Activated naive CD8-positive, alpha-beta T cell treated with anti-CD3 and anti-CD28 coated beads, Interleukin-2, amount 50 U/mL, for 24 hours (primary cell): ENCODE data around the gene TLN1.

ENCODE experiments used
- ATAC-seq: fragments of 150-1000 bp; cut with Tn5 transposase; one replicate; pipeline ENCODE4 v1.10.0; 2021
- DNase-seq: peaks from one replicate; pipeline ENCODE4 v3.0.0; 2021
- H3K27ac Mint-ChIP-seq: one replicate; pipeline ENCODE4 v1.8.0; 2021; ENCODE audit warnings: mild to moderate bottlenecking, mixed read lengths
- H3K27me3 Mint-ChIP-seq: one replicate; pipeline ENCODE4 v1.8.0; 2021; ENCODE audit warnings: mixed read lengths
- H3K36me3 Mint-ChIP-seq: one replicate; pipeline ENCODE4 v1.8.0; 2021; ENCODE audit warnings: low read depth, mixed read lengths
- H3K4me1 Mint-ChIP-seq: one replicate; pipeline ENCODE4 v1.8.0; 2021; ENCODE audit warnings: mixed read lengths
- H3K4me3 Mint-ChIP-seq: one replicate; pipeline ENCODE4 v1.8.0; 2021; ENCODE audit warnings: mild to moderate bottlenecking, moderate library complexity, mixed read lengths
- H3K9me3 Mint-ChIP-seq: one replicate; pipeline ENCODE4 v1.8.0; 2021; ENCODE audit warnings: mixed read lengths

Gene TLN1

DNA sequence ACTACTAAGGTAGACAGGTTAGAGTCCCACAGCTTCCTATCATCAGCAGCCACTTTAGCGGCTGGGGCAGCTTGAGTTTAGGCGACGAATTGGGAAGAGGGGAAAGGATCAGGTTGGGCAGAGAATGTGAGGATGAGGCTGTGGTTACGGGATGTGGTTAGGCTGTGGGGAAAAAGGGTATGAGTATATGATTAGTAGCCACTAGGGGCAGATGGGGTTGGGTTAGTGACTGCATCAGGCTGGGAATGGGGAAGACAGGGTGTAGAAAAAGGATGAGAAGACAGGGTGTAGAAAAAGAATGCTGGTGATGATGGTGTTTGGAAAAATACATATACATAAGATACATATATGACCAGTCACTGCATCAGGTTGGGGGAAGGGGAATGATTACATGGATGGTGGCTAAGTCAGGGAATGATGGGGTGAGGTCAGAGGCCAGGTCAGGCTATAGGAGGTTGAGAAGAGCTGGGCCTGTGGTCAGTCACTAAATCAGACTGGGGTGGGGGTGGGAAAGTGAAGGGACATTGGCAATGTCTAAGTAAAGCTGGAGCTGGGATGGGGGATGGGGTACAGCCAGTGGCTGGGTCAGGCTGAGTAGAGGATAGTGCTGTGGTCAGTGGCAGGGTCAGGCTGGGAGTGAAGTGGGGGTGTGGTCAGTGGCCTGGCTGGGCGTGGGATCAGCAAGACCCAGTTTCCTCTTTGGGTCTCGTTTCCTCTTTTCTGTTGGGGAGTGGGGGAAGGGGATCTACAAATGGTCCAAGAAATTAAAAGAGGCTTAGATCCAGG, 2.1 kb downstream of the TLN1 start:
- ATAC-seq (no peak), DNase-seq (peak; percentile 39)
- Mint-ChIP-seq H3K27me3 (no peaks in the 10 kb centered on the region), H3K36me3 (peaks cover 16% of the 10 kb centered on the region), H3K9me3 (no peaks in the 10 kb centered on the region), H3K4me1 (peaks cover 17% of the 10 kb centered on the region), H3K27ac (no peak overlapping the region), H3K4me3 (no peak overlapping the region)

DNA sequence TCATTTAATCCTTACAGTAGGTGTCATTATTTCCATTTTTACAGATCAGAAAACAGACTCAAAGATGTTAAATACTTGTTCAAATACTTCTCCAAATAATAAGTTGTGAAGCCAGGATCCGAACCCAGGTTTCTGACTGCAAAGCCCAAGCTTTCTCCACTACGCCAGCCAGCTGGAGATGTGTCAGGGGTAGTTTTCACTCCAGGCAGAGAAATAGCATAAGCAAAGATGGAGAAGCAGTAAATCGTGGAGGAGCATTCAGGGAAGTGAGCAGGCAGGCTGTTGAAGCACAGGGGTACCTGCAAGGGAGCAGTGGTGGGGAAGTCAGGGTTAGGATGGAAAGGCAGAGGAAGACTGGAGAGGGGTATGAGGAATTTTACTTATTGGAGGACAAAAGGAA, 2.9 kb downstream of the TLN1 start:
- Mint-ChIP-seq H3K9me3 (no peaks in the 10 kb centered on the region), H3K27ac (no peak overlapping the region), H3K4me1 (peaks cover 13% of the 10 kb centered on the region), H3K4me3 (no peak overlapping the region), H3K36me3 (peaks cover 17% of the 10 kb centered on the region), H3K27me3 (no peaks in the 10 kb centered on the region)
- ATAC-seq, result no peak
- DNase-seq, result no peak

DNA sequence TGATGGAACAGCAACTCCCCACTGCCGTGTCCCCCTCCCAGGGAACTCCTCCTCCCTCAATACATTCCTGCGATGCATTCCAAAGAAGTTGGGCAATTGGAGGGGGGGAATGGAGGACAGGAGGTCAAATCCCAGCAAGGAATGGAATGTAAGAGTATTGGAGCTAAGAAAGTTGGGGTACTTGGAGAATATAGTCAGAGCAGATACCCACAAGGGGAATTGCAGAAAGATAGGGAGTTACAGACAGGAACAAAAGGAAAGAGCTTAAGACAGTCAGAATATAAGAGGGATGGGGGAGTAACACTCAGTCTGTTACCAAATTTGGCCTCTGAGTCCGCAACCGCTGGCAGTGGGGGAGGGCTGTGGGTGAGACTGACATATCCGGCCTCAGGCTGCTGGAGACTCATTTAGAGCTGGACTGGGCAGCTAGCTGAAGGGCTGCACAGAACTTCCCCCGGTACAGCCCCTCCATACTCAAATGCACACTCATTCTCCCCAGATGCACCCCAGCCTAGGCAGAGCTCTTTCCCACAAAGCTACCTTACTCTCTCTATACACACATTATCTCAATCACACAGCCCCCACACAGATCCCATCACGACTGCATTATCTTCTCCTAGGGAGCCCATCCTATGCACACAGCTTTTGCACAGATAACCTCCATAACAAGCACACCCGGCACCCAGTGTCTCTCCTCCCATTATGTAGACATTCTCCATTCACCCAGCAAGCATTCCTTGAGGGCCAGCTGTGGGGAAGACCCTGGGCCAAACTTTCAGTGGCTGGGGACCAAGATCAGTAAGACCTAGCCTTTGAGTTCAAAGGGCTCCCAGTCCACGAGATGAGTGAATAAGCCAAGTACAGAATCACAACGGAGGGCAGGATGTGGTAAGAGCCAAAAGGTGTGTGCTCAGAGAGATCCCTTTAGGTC, 3.7 kb downstream of the TLN1 start:
- no peaks in the 10 kb centered on the region for H3K9me3 Mint-ChIP-seq
- H3K36me3 Mint-ChIP-seq, result peaks cover 16% of the 10 kb centered on the region
- no peak overlapping the region for H3K4me3 Mint-ChIP-seq
- peak; percentile 61 for DNase-seq
- H3K27me3 Mint-ChIP-seq, result no peaks in the 10 kb centered on the region
- H3K4me1 Mint-ChIP-seq, result peaks cover 5% of the 10 kb centered on the region
- H3K27ac Mint-ChIP-seq, result no peak overlapping the region
- peak; percentile 11 for ATAC-seq

DNA sequence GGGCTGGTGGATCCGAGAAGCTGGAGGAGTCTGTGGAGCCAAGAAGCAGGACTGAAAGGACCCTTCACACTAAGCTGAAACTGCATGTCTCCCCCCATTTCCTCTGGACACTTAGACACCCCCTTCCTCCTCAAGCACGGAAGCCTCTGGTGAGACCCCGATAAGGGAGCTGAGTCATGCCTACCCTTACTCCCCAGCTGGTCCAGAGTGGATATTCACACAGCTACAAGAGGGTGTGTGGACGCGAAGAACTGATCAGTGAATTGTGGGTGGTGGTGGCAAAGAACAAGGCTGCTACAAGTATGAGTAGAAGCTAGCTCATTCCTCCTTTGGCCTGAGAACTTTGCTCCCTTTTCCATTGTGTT, 4.3 kb downstream of the TLN1 start:
- DNase-seq (no peak), ATAC-seq (no peak)
- H3K9me3 Mint-ChIP-seq, result no peaks in the 10 kb centered on the region
- H3K27ac Mint-ChIP-seq, result no peak overlapping the region
- H3K36me3 Mint-ChIP-seq, result peaks cover 19% of the 10 kb centered on the region
- H3K4me3 Mint-ChIP-seq, result no peak overlapping the region
- H3K4me1 Mint-ChIP-seq, result no peaks in the 10 kb centered on the region
- H3K27me3 Mint-ChIP-seq, result no peaks in the 10 kb centered on the region

DNA sequence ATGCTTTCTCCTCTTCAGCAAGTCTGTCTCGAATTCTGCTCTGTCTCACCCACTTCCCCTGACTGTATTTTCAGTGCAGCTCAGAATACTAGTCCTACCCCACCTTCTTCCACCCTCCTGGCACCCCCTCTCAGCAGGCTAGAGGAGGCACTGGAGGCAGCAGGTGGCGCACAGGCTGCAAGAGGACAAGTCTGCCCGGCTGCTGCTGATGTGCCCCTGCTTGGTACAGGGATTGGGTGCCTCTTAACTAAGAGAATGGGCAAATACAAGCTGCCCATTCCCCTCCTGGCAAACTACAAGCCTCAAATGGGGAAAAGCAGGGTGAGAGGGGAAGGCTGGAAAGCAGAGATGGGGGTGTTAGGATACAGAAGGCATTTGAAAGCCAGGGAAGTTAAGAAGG, 5.1 kb downstream of the TLN1 start:
- H3K4me3 Mint-ChIP-seq, result peak overlapping the region; percentile 56
- H3K27me3 Mint-ChIP-seq, result no peaks in the 10 kb centered on the region
- peaks cover 25% of the 10 kb centered on the region for H3K36me3 Mint-ChIP-seq
- H3K4me1 Mint-ChIP-seq, result no peaks in the 10 kb centered on the region
- H3K27ac Mint-ChIP-seq, result peak overlapping the region; percentile 36
- ATAC-seq (peak; percentile 9), DNase-seq (peak; percentile 22)
- no peaks in the 10 kb centered on the region for H3K9me3 Mint-ChIP-seq

DNA sequence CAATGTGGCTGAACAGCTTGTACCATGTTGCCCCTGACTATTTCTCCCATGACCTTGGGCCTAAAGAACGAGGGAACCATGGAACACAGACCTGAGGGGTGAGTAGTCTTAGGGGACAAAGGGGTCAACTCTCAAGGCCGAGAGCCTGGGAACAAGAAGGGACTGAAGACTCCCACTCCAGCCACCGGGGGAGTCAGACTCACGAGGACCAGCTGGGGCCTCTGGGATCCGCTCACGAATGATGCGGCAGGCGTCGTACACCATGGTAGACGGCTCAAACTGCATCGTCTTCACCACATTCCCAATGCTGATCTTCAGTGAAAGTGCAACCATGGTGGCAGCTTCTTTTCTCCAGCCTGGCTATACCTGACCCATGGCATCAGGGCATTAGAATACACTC, 6.6 kb downstream of the TLN1 start:
- no peak for DNase-seq
- H3K9me3 Mint-ChIP-seq, result no peaks in the 10 kb centered on the region
- no peak for ATAC-seq
- H3K36me3 Mint-ChIP-seq, result peaks cover 34% of the 10 kb centered on the region
- H3K27me3 Mint-ChIP-seq, result no peaks in the 10 kb centered on the region
- H3K4me1 Mint-ChIP-seq, result no peaks in the 10 kb centered on the region
- H3K27ac Mint-ChIP-seq, result no peak overlapping the region
- H3K4me3 Mint-ChIP-seq, result no peak overlapping the region

DNA sequence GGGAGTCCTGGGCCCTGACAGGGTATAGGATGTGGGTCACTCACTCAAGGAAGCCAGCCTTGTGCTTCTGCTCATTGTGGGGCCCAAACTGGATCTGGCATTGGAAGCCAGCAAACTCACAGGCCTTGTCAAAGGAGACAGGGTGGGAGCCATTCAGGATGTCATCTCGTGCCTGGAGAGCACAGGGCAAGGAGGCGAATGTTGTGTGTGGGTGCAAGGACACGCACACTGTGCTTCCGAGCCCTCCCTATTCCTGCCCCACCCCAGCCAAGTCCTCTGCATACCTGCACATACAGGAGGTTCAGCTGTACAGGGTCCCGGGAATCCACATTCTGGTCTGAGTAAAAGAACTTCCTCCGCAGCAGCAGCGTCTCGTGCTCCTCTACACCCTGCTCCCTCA, 8.1 kb downstream of the TLN1 start:
- DNase-seq (no peak), ATAC-seq (no peak)
- peaks cover 5% of the 10 kb centered on the region for H3K4me1 Mint-ChIP-seq
- H3K4me3 Mint-ChIP-seq, result no peak overlapping the region
- H3K36me3 Mint-ChIP-seq, result peaks cover 42% of the 10 kb centered on the region
- no peak overlapping the region for H3K27ac Mint-ChIP-seq
- H3K27me3 Mint-ChIP-seq, result no peaks in the 10 kb centered on the region
- no peaks in the 10 kb centered on the region for H3K9me3 Mint-ChIP-seq

DNA sequence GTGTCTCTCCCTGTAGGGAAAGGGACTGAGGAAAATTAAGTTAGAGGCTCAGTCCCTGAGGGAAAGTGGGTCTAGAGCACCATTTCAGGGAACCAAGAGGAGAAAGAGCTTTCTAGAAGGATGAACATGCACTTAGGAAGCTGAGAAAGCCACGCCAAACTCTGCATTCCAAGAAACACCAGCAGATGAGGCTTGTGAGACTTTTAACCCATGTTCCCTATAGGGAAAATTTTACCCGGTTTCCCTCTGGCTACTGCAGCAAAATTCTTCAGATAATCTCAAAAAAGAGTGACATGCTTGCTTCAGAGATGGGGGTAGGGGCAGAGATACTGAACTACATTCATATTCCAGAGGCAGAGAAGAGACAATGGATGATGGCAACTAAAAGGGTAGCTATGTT, 8.6 kb downstream of the TLN1 start:
- no peaks in the 10 kb centered on the region for H3K9me3 Mint-ChIP-seq
- H3K27me3 Mint-ChIP-seq, result no peaks in the 10 kb centered on the region
- no peak overlapping the region for H3K27ac Mint-ChIP-seq
- DNase-seq (no peak), ATAC-seq (no peak)
- H3K4me1 Mint-ChIP-seq, result peaks cover 5% of the 10 kb centered on the region
- H3K36me3 Mint-ChIP-seq, result peaks cover 44% of the 10 kb centered on the region
- H3K4me3 Mint-ChIP-seq, result no peak overlapping the region

DNA sequence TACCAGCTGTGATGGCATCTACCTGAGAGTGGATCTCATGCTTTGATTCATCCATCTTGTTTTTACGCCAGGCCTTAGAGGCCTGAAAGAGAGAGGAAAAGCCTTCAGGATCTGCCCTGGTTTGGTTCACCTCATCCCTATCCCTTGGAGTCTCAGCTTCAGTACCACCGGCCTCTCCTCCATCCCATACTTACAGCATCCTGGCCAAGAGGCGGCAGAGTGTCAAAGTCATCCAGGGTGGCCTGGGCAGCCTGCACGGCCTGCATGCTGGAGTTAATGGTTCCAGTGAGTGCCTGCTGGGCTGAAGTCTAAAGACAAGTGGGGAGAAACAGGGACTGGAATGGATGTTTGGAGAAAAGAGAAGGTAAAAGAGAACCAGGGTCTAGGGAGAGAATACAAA, 12.4 kb downstream of the TLN1 start:
- H3K9me3 Mint-ChIP-seq, result no peaks in the 10 kb centered on the region
- no peak overlapping the region for H3K4me3 Mint-ChIP-seq
- peaks cover 60% of the 10 kb centered on the region for H3K36me3 Mint-ChIP-seq
- DNase-seq (no peak), ATAC-seq (no peak)
- no peak overlapping the region for H3K27ac Mint-ChIP-seq
- H3K4me1 Mint-ChIP-seq, result peaks cover 5% of the 10 kb centered on the region
- H3K27me3 Mint-ChIP-seq, result no peaks in the 10 kb centered on the region

DNA sequence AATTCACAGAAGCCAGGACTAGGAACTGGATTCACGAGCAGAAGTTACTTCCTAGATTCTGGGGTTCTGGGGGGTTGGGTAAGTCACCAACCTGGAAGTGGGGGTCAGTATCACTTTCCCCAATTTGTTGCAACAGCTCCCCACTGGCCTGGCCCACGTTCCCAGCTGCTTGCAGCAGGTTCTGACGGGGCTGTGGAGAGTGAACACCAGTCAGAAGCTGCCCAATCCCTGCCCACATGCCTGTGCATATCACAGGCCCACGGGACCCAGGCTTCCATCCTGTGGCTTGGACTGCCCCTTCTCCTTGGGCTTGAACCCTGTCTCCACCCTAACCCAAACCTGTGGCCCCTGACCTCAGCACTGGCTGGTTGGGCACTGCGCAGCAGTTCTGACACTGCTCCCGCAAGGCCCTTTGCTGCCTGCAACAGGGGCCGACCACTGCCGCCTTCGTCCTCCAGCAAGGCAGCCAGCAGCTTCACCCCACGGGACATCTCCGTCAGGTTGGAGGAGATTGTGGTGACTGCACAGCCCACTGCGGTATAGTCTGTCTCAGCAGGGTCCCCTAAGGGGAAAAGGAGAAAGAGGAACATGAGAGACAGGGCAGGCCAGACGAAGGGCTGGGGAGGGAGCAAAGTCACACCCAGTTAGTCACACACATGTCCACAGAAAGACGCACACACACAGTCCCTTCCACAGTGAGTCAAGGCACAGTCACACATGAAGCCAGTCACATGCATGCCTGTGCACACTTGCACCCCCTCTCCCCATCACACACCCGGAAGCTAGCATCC, 13.1 kb downstream of the TLN1 start:
- Mint-ChIP-seq H3K9me3 (no peaks in the 10 kb centered on the region), H3K4me1 (peaks cover 5% of the 10 kb centered on the region), H3K27ac (no peak overlapping the region), H3K4me3 (no peak overlapping the region), H3K27me3 (no peaks in the 10 kb centered on the region), H3K36me3 (peaks cover 62% of the 10 kb centered on the region)
- DNase-seq (no peak), ATAC-seq (no peak)

DNA sequence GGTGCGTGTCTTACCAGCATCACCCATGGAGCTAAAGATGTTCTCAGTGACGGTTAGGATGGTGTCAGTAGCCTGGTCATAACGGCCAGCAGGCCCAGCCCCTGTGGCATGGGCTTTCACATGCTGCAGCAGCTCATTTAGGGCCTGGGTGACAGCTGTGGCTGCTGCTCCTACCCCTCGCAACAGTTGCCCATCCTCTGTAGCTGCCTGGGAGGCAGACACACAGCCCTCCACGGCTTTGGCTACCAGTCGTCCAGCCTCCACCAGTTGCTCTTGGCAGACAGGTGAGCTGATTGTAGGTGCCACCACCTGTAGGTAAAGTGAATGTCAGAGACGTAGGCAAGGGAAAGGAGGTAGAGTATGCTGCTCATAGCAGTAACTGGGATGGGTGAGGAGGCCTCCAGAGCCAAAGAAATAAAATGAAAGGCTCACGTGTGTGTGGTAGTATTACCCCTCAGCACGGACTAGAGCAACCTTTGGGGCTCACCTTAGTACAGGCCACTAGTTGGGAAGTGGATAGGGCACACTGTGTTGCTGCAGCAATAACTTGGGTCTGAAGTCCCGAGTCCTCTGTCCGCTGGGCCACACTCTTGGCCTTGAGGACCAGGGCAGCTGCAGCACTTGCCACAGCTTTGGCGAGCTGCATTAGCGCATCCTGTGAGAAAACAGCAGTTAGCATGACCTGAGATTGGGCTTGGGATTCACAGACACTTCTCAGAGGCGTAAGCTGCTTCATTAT, 14.7 kb downstream of the TLN1 start:
- ATAC-seq (no peak), DNase-seq (no peak)
- Mint-ChIP-seq H3K4me1 (peaks cover 5% of the 10 kb centered on the region), H3K4me3 (no peak overlapping the region), H3K27ac (no peak overlapping the region), H3K9me3 (no peaks in the 10 kb centered on the region), H3K27me3 (no peaks in the 10 kb centered on the region), H3K36me3 (peaks cover 62% of the 10 kb centered on the region)

DNA sequence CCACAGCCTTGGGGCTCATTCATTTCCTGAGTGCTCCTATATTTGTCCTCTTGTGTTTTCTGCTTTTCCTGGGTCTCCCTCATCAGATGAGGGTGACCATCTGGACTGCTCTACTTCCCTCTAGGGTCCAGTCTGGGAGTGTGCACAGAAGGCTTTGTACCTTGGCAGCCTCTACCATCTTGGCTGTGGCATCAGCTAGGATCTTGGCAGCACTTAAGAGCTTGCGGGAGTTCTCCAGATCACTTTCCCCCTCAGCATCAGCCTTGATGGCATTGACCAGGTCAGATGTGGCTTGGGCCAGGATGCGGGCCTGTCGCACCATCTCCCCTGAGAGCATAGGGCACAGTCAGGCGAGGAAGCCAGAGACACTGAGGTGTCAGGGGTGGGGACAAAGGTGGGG, 15.8 kb downstream of the TLN1 start:
- ATAC-seq, result no peak
- DNase-seq, result no peak
- Mint-ChIP-seq H3K4me3 (no peak overlapping the region), H3K27ac (no peak overlapping the region), H3K27me3 (no peaks in the 10 kb centered on the region), H3K4me1 (peaks cover 5% of the 10 kb centered on the region), H3K36me3 (peaks cover 57% of the 10 kb centered on the region), H3K9me3 (no peaks in the 10 kb centered on the region)

DNA sequence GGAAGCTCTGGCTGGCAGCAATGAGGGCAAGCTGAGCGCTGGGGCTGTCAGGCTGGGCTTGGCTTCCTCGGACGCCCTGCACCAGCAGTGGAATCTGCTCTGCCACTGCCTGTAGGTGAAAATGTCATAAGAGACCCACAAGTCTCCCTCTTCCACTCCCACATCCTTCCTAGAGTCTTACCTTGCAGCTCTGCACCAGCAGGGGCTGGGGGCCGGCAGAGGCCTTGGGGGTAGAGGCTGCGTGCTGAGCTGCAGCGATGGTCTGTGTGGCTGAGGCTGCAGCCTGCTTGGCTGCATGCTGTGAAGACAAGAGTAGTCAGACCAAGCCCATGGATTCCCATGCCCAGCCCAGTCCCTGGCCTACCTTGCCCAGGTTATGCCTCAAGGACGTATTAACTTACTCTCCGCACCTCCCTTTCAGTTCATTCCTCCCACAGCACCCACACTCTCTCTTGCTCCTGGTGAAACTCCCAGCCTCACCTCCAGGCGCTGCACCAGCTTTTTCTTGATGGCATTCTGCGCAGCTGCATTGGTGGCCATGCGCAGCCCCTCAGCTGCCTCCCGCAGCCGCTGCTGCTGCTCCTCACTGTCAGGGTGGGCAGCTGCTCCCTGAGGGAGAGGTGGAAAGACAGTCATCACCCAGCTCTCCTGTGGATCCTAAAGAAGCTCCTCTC, 17.3 kb downstream of the TLN1 start:
- Mint-ChIP-seq H3K9me3 (no peaks in the 10 kb centered on the region), H3K36me3 (peaks cover 62% of the 10 kb centered on the region), H3K27me3 (no peaks in the 10 kb centered on the region), H3K4me3 (no peak overlapping the region), H3K27ac (peak overlapping the region; percentile 23), H3K4me1 (peaks cover 5% of the 10 kb centered on the region)
- DNase-seq, result no peak
- ATAC-seq, result no peak

DNA sequence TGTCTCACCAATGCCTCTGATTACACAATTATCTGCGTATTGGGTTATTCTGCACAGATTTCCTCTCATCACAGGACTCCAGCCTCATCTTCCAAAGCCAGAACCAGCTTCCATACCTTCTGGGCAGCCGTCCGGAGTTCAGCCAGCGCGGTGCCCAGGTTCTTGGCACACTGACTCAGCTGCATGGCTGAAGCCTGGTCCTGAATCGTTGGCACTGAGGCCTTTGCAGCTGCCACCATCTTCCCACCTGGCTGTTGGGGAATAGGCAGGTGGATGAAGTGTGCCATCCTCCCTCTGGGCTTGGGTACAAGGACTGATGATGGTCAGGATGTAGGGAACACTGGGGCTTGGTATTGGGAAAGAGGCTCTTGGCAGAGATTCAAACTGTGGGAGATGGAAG, 17.9 kb downstream of the TLN1 start:
- Mint-ChIP-seq H3K27ac (no peak overlapping the region), H3K9me3 (no peaks in the 10 kb centered on the region), H3K36me3 (peaks cover 59% of the 10 kb centered on the region), H3K27me3 (no peaks in the 10 kb centered on the region), H3K4me1 (no peaks in the 10 kb centered on the region), H3K4me3 (no peak overlapping the region)
- DNase-seq, result no peak
- no peak for ATAC-seq
